ENCODE data around the gene SLC26A5. TPM values are rescaled to one million over a fixed set of nuclear protein-coding genes. Genes with fewer than 3 reads are reported as not detected.
"Not testable (repeated sequence)": the region's sequence is repeated elsewhere in the genome, so short reads cannot be mapped to it uniquely, and the experiment has no call there.

SLC26A5 gene
- polyA plus RNA-seq, 2 donors = 0.01 to 0.06 TPM

GRCh38 chr7:103413407-103413806, 32.6 kb downstream of the SLC26A5 start:
- peaks cover 0 to 2% of the 10 kb centered on the region in 2 donors for H3K9me3 ChIP-seq (ENCODE audit: control insufficient read depth in 2 of 2, insufficient read depth in 1 of 2, low read depth in 1 of 2, low read length in 1 of 2)
- H3K27ac ChIP-seq (ENCODE audit: low read depth in 2 of 2, low read length in 1 of 2) = no peak overlapping the region
- no peaks in the 10 kb centered on the region for H3K4me1 ChIP-seq (ENCODE audit: control insufficient read depth in 2 of 2, insufficient read depth in 2 of 2, low read length in 1 of 2)
- no peaks in the 10 kb centered on the region for H3K27me3 ChIP-seq (ENCODE audit: control insufficient read depth in 1 of 2, insufficient read depth in 2 of 2, low read length in 2 of 2)
- no peaks in the 10 kb centered on the region for H3K36me3 ChIP-seq (ENCODE audit: control insufficient read depth in 2 of 2, insufficient read depth in 2 of 2, low read length in 1 of 2)
- no peak overlapping the region for H3K4me3 ChIP-seq (ENCODE audit: low read depth in 1 of 2, low read length in 2 of 2)
- WGBS, 2 donors = 78 to 83% methylated on average over 5 of the region's 5 CpGs

- Histone ChIP-seq H3K9me3 (ENCODE audit: control insufficient read depth in 2 of 2, insufficient read depth in 1 of 2, low read depth in 1 of 2, low read length in 1 of 2) (peaks cover 0 to 2% of the 10 kb centered on the region in 2 donors), H3K4me3 (ENCODE audit: low read depth in 1 of 2, low read length in 2 of 2) (no peak overlapping the region), H3K36me3 (ENCODE audit: control insufficient read depth in 2 of 2, insufficient read depth in 2 of 2, low read length in 1 of 2) (no peaks in the 10 kb centered on the region), H3K4me1 (ENCODE audit: control insufficient read depth in 2 of 2, insufficient read depth in 2 of 2, low read length in 1 of 2) (no peaks in the 10 kb centered on the region), H3K27ac (ENCODE audit: low read depth in 2 of 2, low read length in 1 of 2) (no peak overlapping the region), H3K27me3 (ENCODE audit: control insufficient read depth in 1 of 2, insufficient read depth in 2 of 2, low read length in 2 of 2) (no peaks in the 10 kb centered on the region)
- WGBS, 2 donors = 90 to 94% methylated on average over 1 of the region's 1 CpG
Measured at GRCh38 chr7:103412151-103412550, 33.9 kb downstream of the SLC26A5 start.

- H3K27ac ChIP-seq (ENCODE audit: low read depth in 2 of 2, low read length in 1 of 2); H3K9me3 ChIP-seq (ENCODE audit: control insufficient read depth in 2 of 2, insufficient read depth in 1 of 2, low read depth in 1 of 2, low read length in 1 of 2); H3K27me3 ChIP-seq (ENCODE audit: control insufficient read depth in 1 of 2, insufficient read depth in 2 of 2, low read length in 2 of 2); H3K36me3 ChIP-seq (ENCODE audit: control insufficient read depth in 2 of 2, insufficient read depth in 2 of 2, low read length in 1 of 2); H3K4me3 ChIP-seq (ENCODE audit: low read depth in 1 of 2, low read length in 2 of 2); H3K4me1 ChIP-seq (ENCODE audit: control insufficient read depth in 2 of 2, insufficient read depth in 2 of 2, low read length in 1 of 2): not testable (repeated sequence)
- WGBS, 2 donors = 62 to 65% methylated on average over 7 of the region's 7 CpGs
Measured at GRCh38 chr7:103405789-103406613, 40.0 kb downstream of the SLC26A5 start.

GRCh38 chr7:103399687-103400086, 46.3 kb downstream of the SLC26A5 start:
- not testable (repeated sequence) for H3K4me1 ChIP-seq (ENCODE audit: control insufficient read depth in 2 of 2, insufficient read depth in 2 of 2, low read length in 1 of 2); H3K27me3 ChIP-seq (ENCODE audit: control insufficient read depth in 1 of 2, insufficient read depth in 2 of 2, low read length in 2 of 2); H3K27ac ChIP-seq (ENCODE audit: low read depth in 2 of 2, low read length in 1 of 2); H3K9me3 ChIP-seq (ENCODE audit: control insufficient read depth in 2 of 2, insufficient read depth in 1 of 2, low read depth in 1 of 2, low read length in 1 of 2); H3K4me3 ChIP-seq (ENCODE audit: low read depth in 1 of 2, low read length in 2 of 2); H3K36me3 ChIP-seq (ENCODE audit: control insufficient read depth in 2 of 2, insufficient read depth in 2 of 2, low read length in 1 of 2)

GRCh38 chr7:103398483-103399127, 47.4 kb downstream of the SLC26A5 start:
- Histone ChIP-seq H3K4me3 (ENCODE audit: low read depth in 1 of 2, low read length in 2 of 2) (no peak overlapping the region), H3K4me1 (ENCODE audit: control insufficient read depth in 2 of 2, insufficient read depth in 2 of 2, low read length in 1 of 2) (no peaks in the 10 kb centered on the region), H3K27me3 (ENCODE audit: control insufficient read depth in 1 of 2, insufficient read depth in 2 of 2, low read length in 2 of 2) (no peaks in the 10 kb centered on the region), H3K27ac (ENCODE audit: low read depth in 2 of 2, low read length in 1 of 2) (no peak overlapping the region), H3K9me3 (ENCODE audit: control insufficient read depth in 2 of 2, insufficient read depth in 1 of 2, low read depth in 1 of 2, low read length in 1 of 2) (no peaks in the 10 kb centered on the region), H3K36me3 (ENCODE audit: control insufficient read depth in 2 of 2, insufficient read depth in 2 of 2, low read length in 1 of 2) (no peaks in the 10 kb centered on the region)
- 27 to 46% methylated on average over 2 of the region's 2 CpGs for WGBS, 2 donors

- H3K27ac ChIP-seq (ENCODE audit: low read depth in 2 of 2, low read length in 1 of 2) = no peak overlapping the region
- H3K9me3 ChIP-seq (ENCODE audit: control insufficient read depth in 2 of 2, insufficient read depth in 1 of 2, low read depth in 1 of 2, low read length in 1 of 2) = no peaks in the 10 kb centered on the region
- no peaks in the 10 kb centered on the region for H3K27me3 ChIP-seq (ENCODE audit: control insufficient read depth in 1 of 2, insufficient read depth in 2 of 2, low read length in 2 of 2)
- WGBS, 2 donors = 63 to 70% methylated on average over 8 of the region's 8 CpGs
- no peaks in the 10 kb centered on the region for H3K4me1 ChIP-seq (ENCODE audit: control insufficient read depth in 2 of 2, insufficient read depth in 2 of 2, low read length in 1 of 2)
- no peak overlapping the region for H3K4me3 ChIP-seq (ENCODE audit: low read depth in 1 of 2, low read length in 2 of 2)
- H3K36me3 ChIP-seq (ENCODE audit: control insufficient read depth in 2 of 2, insufficient read depth in 2 of 2, low read length in 1 of 2) = no peaks in the 10 kb centered on the region
Measured at GRCh38 chr7:103396471-103396870, 49.5 kb downstream of the SLC26A5 start.

- no peak overlapping the region for H3K4me3 ChIP-seq (ENCODE audit: low read depth in 1 of 2, low read length in 2 of 2)
- H3K27me3 ChIP-seq (ENCODE audit: control insufficient read depth in 1 of 2, insufficient read depth in 2 of 2, low read length in 2 of 2) = no peaks in the 10 kb centered on the region
- H3K9me3 ChIP-seq (ENCODE audit: control insufficient read depth in 2 of 2, insufficient read depth in 1 of 2, low read depth in 1 of 2, low read length in 1 of 2) = no peaks in the 10 kb centered on the region
- no peaks in the 10 kb centered on the region for H3K36me3 ChIP-seq (ENCODE audit: control insufficient read depth in 2 of 2, insufficient read depth in 2 of 2, low read length in 1 of 2)
- H3K4me1 ChIP-seq (ENCODE audit: control insufficient read depth in 2 of 2, insufficient read depth in 2 of 2, low read length in 1 of 2) = no peaks in the 10 kb centered on the region
- 61 to 79% methylated on average over 1 of the region's 1 CpG for WGBS, 2 donors
- H3K27ac ChIP-seq (ENCODE audit: low read depth in 2 of 2, low read length in 1 of 2) = no peak overlapping the region
Measured at GRCh38 chr7:103395071-103395470, 50.9 kb downstream of the SLC26A5 start.

GRCh38 chr7:103394566-103394965, 51.4 kb downstream of the SLC26A5 start:
- WGBS, 2 donors = 84 to 86% methylated on average over 4 of the region's 4 CpGs

GRCh38 chr7:103391976-103392375, 54.0 kb downstream of the SLC26A5 start:
- no peaks in the 10 kb centered on the region for H3K9me3 ChIP-seq (ENCODE audit: control insufficient read depth in 2 of 2, insufficient read depth in 1 of 2, low read depth in 1 of 2, low read length in 1 of 2)
- no peak overlapping the region for H3K27ac ChIP-seq (ENCODE audit: low read depth in 2 of 2, low read length in 1 of 2)
- H3K27me3 ChIP-seq (ENCODE audit: control insufficient read depth in 1 of 2, insufficient read depth in 2 of 2, low read length in 2 of 2) = no peaks in the 10 kb centered on the region
- H3K4me3 ChIP-seq (ENCODE audit: low read depth in 1 of 2, low read length in 2 of 2) = no peak overlapping the region
- no peaks in the 10 kb centered on the region for H3K4me1 ChIP-seq (ENCODE audit: control insufficient read depth in 2 of 2, insufficient read depth in 2 of 2, low read length in 1 of 2)
- H3K36me3 ChIP-seq (ENCODE audit: control insufficient read depth in 2 of 2, insufficient read depth in 2 of 2, low read length in 1 of 2) = no peaks in the 10 kb centered on the region
- whole genome bisulfite sequencing, 2 donors = 63 to 64% methylated on average over 2 of the region's 2 CpGs

More at GRCh38 chr7:103394566-103394965, 51.4 kb downstream of the SLC26A5 start:
- Histone ChIP-seq H3K36me3 (ENCODE audit: control insufficient read depth in 2 of 2, insufficient read depth in 2 of 2, low read length in 1 of 2) (no peaks in the 10 kb centered on the region), H3K4me1 (ENCODE audit: control insufficient read depth in 2 of 2, insufficient read depth in 2 of 2, low read length in 1 of 2) (no peaks in the 10 kb centered on the region), H3K4me3 (ENCODE audit: low read depth in 1 of 2, low read length in 2 of 2) (no peak overlapping the region), H3K27me3 (ENCODE audit: control insufficient read depth in 1 of 2, insufficient read depth in 2 of 2, low read length in 2 of 2) (no peaks in the 10 kb centered on the region), H3K27ac (ENCODE audit: low read depth in 2 of 2, low read length in 1 of 2) (no peak overlapping the region), H3K9me3 (ENCODE audit: control insufficient read depth in 2 of 2, insufficient read depth in 1 of 2, low read depth in 1 of 2, low read length in 1 of 2) (no peaks in the 10 kb centered on the region)

GRCh38 chr7:103391150-103391549, 54.9 kb downstream of the SLC26A5 start:
- Histone ChIP-seq H3K27me3 (ENCODE audit: control insufficient read depth in 1 of 2, insufficient read depth in 2 of 2, low read length in 2 of 2) (no peaks in the 10 kb centered on the region), H3K36me3 (ENCODE audit: control insufficient read depth in 2 of 2, insufficient read depth in 2 of 2, low read length in 1 of 2) (no peaks in the 10 kb centered on the region), H3K4me1 (ENCODE audit: control insufficient read depth in 2 of 2, insufficient read depth in 2 of 2, low read length in 1 of 2) (no peaks in the 10 kb centered on the region), H3K9me3 (ENCODE audit: control insufficient read depth in 2 of 2, insufficient read depth in 1 of 2, low read depth in 1 of 2, low read length in 1 of 2) (no peaks in the 10 kb centered on the region), H3K27ac (ENCODE audit: low read depth in 2 of 2, low read length in 1 of 2) (no peak overlapping the region), H3K4me3 (ENCODE audit: low read depth in 1 of 2, low read length in 2 of 2) (no peak overlapping the region)
- WGBS, 2 donors = 96 to 99% methylated on average over 5 of the region's 5 CpGs

Measured in esophagus (tissue), 2 donors.